SH-SY5Y (cell line): ENCODE measurements around the gene KCNJ5.
A peak's percentile ranks its signal among the peaks of the same experiment; 100 is the strongest.

ENCODE experiments used
- GATA2 ChIP-seq: IDR thresholded peaks from 2 replicates; pipeline ENCODE4 v1.6.1; 2011; ENCODE audit warnings: mild to moderate bottlenecking, low read depth, low read length
- GATA3 ChIP-seq: IDR thresholded peaks from 2 replicates; pipeline ENCODE4 v1.6.1; 2011; ENCODE audit warnings: low read depth, mild to moderate bottlenecking, low read length, moderate library complexity

The KCNJ5 gene

GRCh38 chr11:128949791-128950454 lies 58.8 kb downstream of the KCNJ5 start:
- TF ChIP-seq GATA3: no peak
- TF ChIP-seq GATA2: no peak

GRCh38 chr11:128953151-128953550 lies 62.0 kb downstream of the KCNJ5 start:
- TF ChIP-seq GATA2: no peak
- no peak for TF ChIP-seq GATA3

GRCh38 chr11:128955636-128956035 lies 64.5 kb downstream of the KCNJ5 start:
- TF ChIP-seq GATA3 (no peak), GATA2 (no peak)

- TF ChIP-seq GATA3 (no peak), GATA2 (peak; percentile 44; the same call in 1 of the 2 replicates)
Observed at GRCh38 chr11:128956401-128957201, 65.4 kb downstream of the KCNJ5 start.

GRCh38 chr11:128957202-128957482 lies 66.0 kb downstream of the KCNJ5 start:
- no peak for TF ChIP-seq GATA2

GRCh38 chr11:128961645-128962044 lies 70.5 kb downstream of the KCNJ5 start:
- no peak for TF ChIP-seq GATA2
- no peak for TF ChIP-seq GATA3

- TF ChIP-seq GATA3: no peak
- no peak for TF ChIP-seq GATA2
Observed at GRCh38 chr11:128962896-128963295, 71.7 kb downstream of the KCNJ5 start.

- TF ChIP-seq GATA2 (0 out of 2 replicates have a peak, but pooled peaks have one; percentile 16), GATA3 (no peak)
Observed at GRCh38 chr11:128963744-128964325, 72.7 kb downstream of the KCNJ5 start.

- TF ChIP-seq GATA2 (no peak), GATA3 (no peak)
Observed at GRCh38 chr11:128964463-128964930, 73.3 kb downstream of the KCNJ5 start.

- TF ChIP-seq GATA3: peak; percentile 46; the same call in 1 of the 2 replicates
- TF ChIP-seq GATA2: no peak
Observed at GRCh38 chr11:128965485-128965884, 74.3 kb downstream of the KCNJ5 start.

GRCh38 chr11:128967578-128967977 lies 76.4 kb downstream of the KCNJ5 start:
- TF ChIP-seq GATA3: no peak
- TF ChIP-seq GATA2: no peak

- no peak for TF ChIP-seq GATA3
- TF ChIP-seq GATA2: no peak
Observed at GRCh38 chr11:128968916-128969315, 77.8 kb downstream of the KCNJ5 start.
